OCI-LY1 (cell line): Measurements from ENCODE around the gene MED14.

Experiments
- EZH2 ChIP-seq: fragments of 200-600 bp; sonication (generic), shearing (Covaris generic); IDR thresholded peaks from 2 replicates; pipeline ENCODE4 v1.8.0; 2017; ENCODE audit warnings: borderline replicate concordance, mixed run types, mild to moderate bottlenecking, antibody characterized with exemption, low read length, moderate library complexity, mixed read lengths
- TF ChIP-seq, protein P1 (sequence below): fragments of 200-600 bp; sonication (generic), shearing (Covaris generic); IDR thresholded peaks from 2 replicates; pipeline ENCODE4 v1.5.1; 2017; ENCODE audit warnings: mild to moderate bottlenecking, antibody characterized with exemption, low read length, moderate library complexity, mixed read lengths

DNA sequence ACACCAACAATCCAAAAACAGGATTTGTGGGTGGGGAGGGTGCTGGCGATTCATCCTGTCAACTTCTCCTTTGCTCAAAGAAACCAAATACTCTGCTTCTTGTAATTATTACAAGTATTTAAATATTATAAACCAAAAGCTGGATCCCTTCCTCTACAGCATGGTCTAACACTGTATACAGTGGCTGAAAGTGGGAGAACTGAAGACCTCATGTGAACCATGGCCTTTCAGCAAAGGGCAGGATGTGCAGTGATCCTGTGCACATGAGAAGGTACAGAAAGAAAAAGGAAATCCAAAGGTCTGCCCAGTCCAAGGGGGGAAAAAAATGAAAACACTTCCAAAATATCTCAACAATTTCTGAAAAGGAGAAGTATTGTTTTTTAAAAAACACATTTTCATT, 82.7 kb downstream of the MED14 start:
- TF ChIP-seq, protein P1, sequence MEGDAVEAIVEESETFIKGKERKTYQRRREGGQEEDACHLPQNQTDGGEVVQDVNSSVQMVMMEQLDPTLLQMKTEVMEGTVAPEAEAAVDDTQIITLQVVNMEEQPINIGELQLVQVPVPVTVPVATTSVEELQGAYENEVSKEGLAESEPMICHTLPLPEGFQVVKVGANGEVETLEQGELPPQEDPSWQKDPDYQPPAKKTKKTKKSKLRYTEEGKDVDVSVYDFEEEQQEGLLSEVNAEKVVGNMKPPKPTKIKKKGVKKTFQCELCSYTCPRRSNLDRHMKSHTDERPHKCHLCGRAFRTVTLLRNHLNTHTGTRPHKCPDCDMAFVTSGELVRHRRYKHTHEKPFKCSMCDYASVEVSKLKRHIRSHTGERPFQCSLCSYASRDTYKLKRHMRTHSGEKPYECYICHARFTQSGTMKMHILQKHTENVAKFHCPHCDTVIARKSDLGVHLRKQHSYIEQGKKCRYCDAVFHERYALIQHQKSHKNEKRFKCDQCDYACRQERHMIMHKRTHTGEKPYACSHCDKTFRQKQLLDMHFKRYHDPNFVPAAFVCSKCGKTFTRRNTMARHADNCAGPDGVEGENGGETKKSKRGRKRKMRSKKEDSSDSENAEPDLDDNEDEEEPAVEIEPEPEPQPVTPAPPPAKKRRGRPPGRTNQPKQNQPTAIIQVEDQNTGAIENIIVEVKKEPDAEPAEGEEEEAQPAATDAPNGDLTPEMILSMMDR: no peak
- no peak for TF ChIP-seq EZH2
